SU-DHL-6 (cell line): Measurements from ENCODE around the gene MPI.
A peak's percentile ranks its signal among the peaks of the same experiment; 100 is the strongest.

Experiments
- H2AFZ ChIP-seq: fragments of 200-600 bp; sonication (generic); 2 replicates; pipeline ENCODE4 v1.6.1; 2014; ENCODE audit warnings: low read depth, mild to moderate bottlenecking, moderate library complexity, mixed read lengths, antibody characterized with exemption, low read length; ENCODE audit not compliant: severe bottlenecking
- H3F3A ChIP-seq: fragments of 200-600 bp; shearing (Covaris generic); 2 replicates; pipeline ENCODE4 v1.6.0; 2016; ENCODE audit warnings: antibody characterized with exemption, mild to moderate bottlenecking; ENCODE audit not compliant: insufficient read depth
- H3K27ac ChIP-seq: fragments of 200-600 bp; sonication (generic); 2 replicates; pipeline ENCODE4 v1.5.1; 2016; ENCODE audit warnings: low read depth, mild to moderate bottlenecking, low read length, moderate library complexity, mixed read lengths
- H3K27me3 ChIP-seq: fragments of 200-600 bp; sonication (generic), shearing (Covaris generic); 2 replicates; pipeline ENCODE4 v1.6.0; 2014; ENCODE audit warnings: mild to moderate bottlenecking, low read length
- H3K36me3 ChIP-seq: fragments of 200-600 bp; sonication (generic); 2 replicates; pipeline ENCODE4 v1.6.1; 2014; ENCODE audit warnings: mild to moderate bottlenecking, low read length, mixed read lengths
- H3K4me2 ChIP-seq: fragments of 300-600, 200-600 bp; shearing (Covaris generic), sonication (generic); 2 replicates; pipeline ENCODE4 v1.6.0; 2014; ENCODE audit warnings: low read length, low read depth, mild to moderate bottlenecking; ENCODE audit not compliant: poor library complexity, severe bottlenecking
- H3K4me3 ChIP-seq: fragments of 200-600 bp; sonication (generic); 2 replicates; pipeline ENCODE4 v1.5.1; 2014; ENCODE audit warnings: antibody characterized with exemption, low read length, mild to moderate bottlenecking, mixed read lengths; ENCODE audit not compliant: insufficient read depth, poor library complexity, severe bottlenecking
- H3K79me2 ChIP-seq: fragments of 200-600 bp; sonication (generic); 2 replicates; pipeline ENCODE4 v1.6.1; 2014; ENCODE audit warnings: mild to moderate bottlenecking, low read length, moderate library complexity; ENCODE audit not compliant: insufficient read depth
- H3K9ac ChIP-seq: fragments of 200-600 bp; sonication (generic); 2 replicates; pipeline ENCODE4 v1.7.0; 2014; ENCODE audit warnings: mild to moderate bottlenecking, low read length
- H3K9me2 ChIP-seq: fragments of 200-600 bp; sonication (generic); replicated peaks from 2 replicates; pipeline ENCODE4 v1.6.1; 2014; ENCODE audit warnings: low read length; ENCODE audit not compliant: insufficient read depth
- H3K9me3 ChIP-seq: fragments of 200-600 bp; sonication (generic); 2 replicates; pipeline ENCODE4 v1.6.1; 2014; ENCODE audit warnings: low read length, mixed read lengths; ENCODE audit not compliant: insufficient read depth
- H4K20me1 ChIP-seq: fragments of 200-600 bp; sonication (generic); 2 replicates; pipeline ENCODE4 v1.6.1; 2014; ENCODE audit warnings: low read depth, mild to moderate bottlenecking, antibody characterized with exemption, low read length, moderate library complexity, mixed read lengths
- CTCF ChIP-seq: fragments of 200-600 bp; sonication (generic); IDR thresholded peaks from one replicate; pipeline ENCODE4 v1.5.1; 2017; ENCODE audit warnings: antibody characterized with exemption, mild to moderate bottlenecking, low read length, moderate library complexity; ENCODE audit not compliant: insufficient read depth, poor library complexity, severe bottlenecking
- EZH2phosphoT487 ChIP-seq: fragments of 200-600 bp; sonication (generic), shearing (Covaris generic); conservative IDR thresholded peaks from 2 replicates; pipeline ENCODE4 v1.6.1; 2018; ENCODE audit warnings: mild to moderate bottlenecking, antibody characterized with exemption, low read length, moderate library complexity, mixed read lengths

MPI gene

GRCh38 chr15:74904190-74904805 lies 14.5 kb downstream of the MPI start:
- no peaks in the 10 kb centered on the region for H3K9me2 ChIP-seq
- no peak overlapping the region for H3K9ac ChIP-seq
- no peak overlapping the region for H3K27ac ChIP-seq
- H3K27me3 ChIP-seq: no peaks in the 10 kb centered on the region
- H3K36me3 ChIP-seq: no peaks in the 10 kb centered on the region
- TF ChIP-seq CTCF: no peak
- TF ChIP-seq EZH2phosphoT487: no peak
- no peak overlapping the region for H3K4me2 ChIP-seq
- H3K4me3 ChIP-seq: no peak overlapping the region
- H2AFZ ChIP-seq: no peak overlapping the region
- H3K79me2 ChIP-seq: peaks cover 5% of the 10 kb centered on the region; the same call in 1 of the 2 replicates
- peaks cover 14% of the 10 kb centered on the region for H3F3A ChIP-seq
- H4K20me1 ChIP-seq: no peaks in the 10 kb centered on the region
- no peaks in the 10 kb centered on the region for H3K9me3 ChIP-seq

GRCh38 chr15:74906067-74906449 lies 16.2 kb downstream of the MPI start:
- Histone ChIP-seq H3K9me3 (no peaks in the 10 kb centered on the region), H3F3A (peaks cover 14% of the 10 kb centered on the region), H4K20me1 (no peaks in the 10 kb centered on the region), H3K4me3 (peak overlapping the region; percentile 96), H3K9ac (peak overlapping the region; percentile 96), H3K27me3 (no peaks in the 10 kb centered on the region), H2AFZ (peak overlapping the region; percentile 98), H3K27ac (peak overlapping the region; percentile 56), H3K9me2 (no peaks in the 10 kb centered on the region), H3K4me2 (peak overlapping the region; percentile 67), H3K79me2 (peaks cover 5% of the 10 kb centered on the region; the same call in 1 of the 2 replicates), H3K36me3 (no peaks in the 10 kb centered on the region)
- no peak for TF ChIP-seq CTCF
- no peak for TF ChIP-seq EZH2phosphoT487

GRCh38 chr15:74906450-74907162 lies 16.8 kb downstream of the MPI start, which contains the start of gene FAM219B:
Gene FAM219B, minus strand, starts transcription at chr15:74906851. Its CDS starts 51 bp downstream, at chr15:74906800.
- Histone ChIP-seq H3F3A (peaks cover 14% of the 10 kb centered on the region), H2AFZ (peak within 1 kb of the TSS; percentile 98), H3K9me2 (no peaks in the 10 kb centered on the region), H3K27ac (peak within 1 kb of the TSS; percentile 56), H3K4me3 (peak within 1 kb of the TSS; percentile 96), H3K4me2 (peak within 1 kb of the TSS; percentile 67), H4K20me1 (no peaks in the 10 kb centered on the region), H3K27me3 (no peaks in the 10 kb centered on the region), H3K9me3 (no peaks in the 10 kb centered on the region), H3K9ac (peak within 1 kb of the TSS; percentile 96), H3K79me2 (peaks cover 5% of the 10 kb centered on the region; the same call in 1 of the 2 replicates), H3K36me3 (no peaks in the 10 kb centered on the region)
- TF ChIP-seq CTCF: no peak
- no peak for TF ChIP-seq EZH2phosphoT487
